GM10266 (cell line): ENCODE data around the gene CD19.
"Not testable (repeated sequence)": the region's sequence is repeated elsewhere in the genome, so short reads cannot be mapped to it uniquely, and the experiment has no call there.

ENCODE experiments used
- DNase-seq: peaks from one replicate; pipeline ENCODE4 v3.0.0; 2012; ENCODE audit errors: extremely low spot score
- CTCF ChIP-seq: IDR thresholded peaks from 2 replicates; pipeline ENCODE4 v1.5.1; 2012; ENCODE audit warnings: mild to moderate bottlenecking, low read depth; ENCODE audit not compliant: control insufficient read depth, insufficient read depth; ENCODE audit errors: missing control alignments

CD19 gene

GRCh38 chr16:28958216-28958615, 26.4 kb downstream of the CD19 start:
- TF ChIP-seq CTCF: no peak
- DNase-seq: no peak

- DNase-seq: no peak
- no peak for TF ChIP-seq CTCF
Measured at GRCh38 chr16:28958836-28959235, 27.1 kb downstream of the CD19 start.

GRCh38 chr16:28964072-28964471, 32.3 kb downstream of the CD19 start:
- no peak for TF ChIP-seq CTCF
- DNase-seq: no peak

- TF ChIP-seq CTCF: no peak
- DNase-seq: no peak
Measured at GRCh38 chr16:28964496-28964895, 32.7 kb downstream of the CD19 start.

- DNase-seq: no peak
- no peak for TF ChIP-seq CTCF
Measured at GRCh38 chr16:28967156-28967555, 35.4 kb downstream of the CD19 start.

GRCh38 chr16:28969696-28970095, 37.9 kb downstream of the CD19 start:
- DNase-seq: not testable (repeated sequence)

GRCh38 chr16:28974007-28974436, 42.3 kb downstream of the CD19 start:
- no peak for DNase-seq
- peak; percentile 52 for TF ChIP-seq CTCF

- DNase-seq: peak; percentile 99
Measured at GRCh38 chr16:28974437-28975157, 42.8 kb downstream of the CD19 start, which contains the start of gene SPNS1. SPNS1 (plus strand) TSS chr16:28974778; CDS start chr16:28975152, 374 bp downstream.

More at GRCh38 chr16:28974437-28975157, 42.8 kb downstream of the CD19 start, which contains the start of gene SPNS1:
- no peak for TF ChIP-seq CTCF
